SK-N-MC (cell line): ENCODE results near the gene ZNF2.

ENCODE experiments used
- EZH2 ChIP-seq: fragments of 200-600 bp; sonication (generic); IDR thresholded peaks from one replicate; pipeline ENCODE4 v1.6.1; 2017; ENCODE audit warnings: antibody characterized with exemption
- FOXP2 ChIP-seq: optimal IDR thresholded peaks from 2 replicates; pipeline ENCODE3; 2011; ENCODE audit warnings: mild to moderate bottlenecking, moderate library complexity; ENCODE audit not compliant: insufficient read depth; ENCODE audit errors: extremely low read length, control extremely low read depth

DNA sequence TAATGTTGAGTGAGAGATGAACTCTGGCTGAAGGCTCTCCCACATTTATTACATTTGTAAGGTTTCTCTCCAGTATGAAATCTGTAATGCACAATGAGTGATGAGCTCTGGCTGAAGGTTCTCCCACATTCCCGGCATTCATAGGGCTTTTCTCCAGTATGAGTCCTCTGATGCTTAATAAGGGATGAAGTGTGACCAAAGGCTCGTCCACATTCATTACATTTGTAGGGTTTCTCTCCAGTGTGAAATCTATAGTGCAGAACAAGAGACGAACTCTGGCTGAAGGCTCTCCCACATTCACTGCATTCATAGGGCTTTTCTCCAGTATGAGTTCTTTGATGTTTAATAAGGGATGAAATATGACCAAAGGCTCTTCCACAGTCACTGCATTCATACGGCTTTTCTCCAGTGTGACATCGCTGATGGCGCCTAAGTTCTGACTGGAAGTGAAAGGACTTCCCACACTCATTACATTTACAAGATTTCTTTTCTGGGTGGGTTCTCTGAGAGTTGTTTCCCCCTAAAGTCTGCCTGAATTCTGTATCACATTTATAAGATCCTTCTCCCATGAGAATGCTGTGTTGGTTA is 16.1 kb upstream of the ZNF2 start:
- TF ChIP-seq EZH2 = no peak
- TF ChIP-seq FOXP2 = no peak
